HG03280 (cell line): ENCODE measurements around the gene THRB.

Experiments
- ATAC-seq: cut with Tn5 transposase; IDR thresholded peaks from one replicate; pipeline ENCODE4 v1.9.1; 2021; ENCODE audit warnings: mild to moderate bottlenecking, moderate library complexity; ENCODE audit not compliant: unreplicated experiment

Gene THRB

GRCh38 chr3:24494618-24495325 lies at the start of gene THRB:
Gene THRB, minus strand, starts transcription at chr3:24494850.
- ATAC-seq, result no peak

- ATAC-seq, result no peak
Measured at GRCh38 chr3:24541935-24542334, 47.3 kb upstream of the THRB start.

- ATAC-seq, result no peak
Measured at GRCh38 chr3:24540821-24541220, 46.2 kb upstream of the THRB start.

- ATAC-seq, result no peak
Measured at GRCh38 chr3:24539699-24540098, 45.0 kb upstream of the THRB start.

- ATAC-seq, result no peak
Measured at GRCh38 chr3:24538891-24539290, 44.2 kb upstream of the THRB start.

GRCh38 chr3:24533561-24534193 lies 39.0 kb upstream of the THRB start:
- ATAC-seq, result no peak

GRCh38 chr3:24530471-24530870 lies 35.8 kb upstream of the THRB start:
- no peak for ATAC-seq

- ATAC-seq, result no peak
Measured at GRCh38 chr3:24529210-24529609, 34.6 kb upstream of the THRB start.

- no peak for ATAC-seq
Measured at GRCh38 chr3:24526640-24527212, 32.1 kb upstream of the THRB start.

GRCh38 chr3:24525557-24525956 lies 30.9 kb upstream of the THRB start:
- no peak for ATAC-seq

- ATAC-seq, result no peak
Measured at GRCh38 chr3:24525022-24525421, 30.4 kb upstream of the THRB start.

- no peak for ATAC-seq
Measured at GRCh38 chr3:24523988-24524727, 29.5 kb upstream of the THRB start.

GRCh38 chr3:24523215-24523614 lies 28.6 kb upstream of the THRB start:
- ATAC-seq, result no peak

GRCh38 chr3:24522146-24522579 lies 27.5 kb upstream of the THRB start:
- ATAC-seq, result no peak

- no peak for ATAC-seq
Measured at GRCh38 chr3:24521420-24522145, 26.9 kb upstream of the THRB start.

- no peak for ATAC-seq
Measured at GRCh38 chr3:24520976-24521419, 26.3 kb upstream of the THRB start.

- no peak for ATAC-seq
Measured at GRCh38 chr3:24520101-24520495, 25.4 kb upstream of the THRB start.

GRCh38 chr3:24519368-24520100 lies 24.9 kb upstream of the THRB start:
- ATAC-seq, result no peak

- ATAC-seq, result no peak
Measured at GRCh38 chr3:24518990-24519367, 24.3 kb upstream of the THRB start.

- no peak for ATAC-seq
Measured at GRCh38 chr3:24514119-24514518, 19.5 kb upstream of the THRB start.
